ENCODE data around the gene KERA.

KERA gene, protein sequence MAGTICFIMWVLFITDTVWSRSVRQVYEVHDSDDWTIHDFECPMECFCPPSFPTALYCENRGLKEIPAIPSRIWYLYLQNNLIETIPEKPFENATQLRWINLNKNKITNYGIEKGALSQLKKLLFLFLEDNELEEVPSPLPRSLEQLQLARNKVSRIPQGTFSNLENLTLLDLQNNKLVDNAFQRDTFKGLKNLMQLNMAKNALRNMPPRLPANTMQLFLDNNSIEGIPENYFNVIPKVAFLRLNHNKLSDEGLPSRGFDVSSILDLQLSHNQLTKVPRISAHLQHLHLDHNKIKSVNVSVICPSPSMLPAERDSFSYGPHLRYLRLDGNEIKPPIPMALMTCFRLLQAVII

DNA sequence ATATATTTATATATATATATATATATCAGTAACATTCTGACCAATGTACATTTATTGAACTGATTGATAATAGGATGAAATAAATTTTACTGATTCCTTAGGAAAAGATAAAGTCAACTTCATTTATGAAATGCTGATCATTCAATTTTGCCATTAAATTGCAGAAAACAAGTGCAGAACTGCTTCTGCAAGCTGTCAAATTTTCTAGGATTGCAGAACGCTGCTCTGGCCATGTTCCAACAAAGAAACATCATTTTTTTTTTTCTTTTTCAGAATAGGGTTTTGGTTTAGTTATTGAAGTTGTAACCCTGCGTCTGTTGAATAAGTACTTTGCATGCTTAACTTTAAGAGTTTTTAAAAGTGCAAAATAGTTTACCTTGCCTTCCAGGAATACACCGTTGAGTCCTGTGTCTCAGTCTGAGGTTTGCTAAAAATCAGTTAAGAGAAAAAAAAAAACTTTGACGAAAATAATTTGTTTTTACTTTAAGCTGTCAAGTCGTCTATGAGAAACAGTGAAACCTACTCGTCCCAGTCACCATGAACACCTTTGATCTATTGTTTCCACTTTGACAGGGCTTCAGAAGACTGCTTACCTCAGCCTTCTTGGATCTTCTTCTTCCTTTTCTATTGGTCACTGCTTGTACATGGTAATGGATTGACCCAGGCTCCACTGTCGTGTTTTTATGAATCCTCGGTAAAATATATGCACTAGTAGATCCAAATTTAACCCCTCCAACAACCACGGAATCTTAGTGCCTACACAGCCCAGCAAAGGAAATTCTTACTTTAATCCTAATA lies at the start of gene KERA:
TSS of gene KERA (minus strand) at position 657 of the 798 bp plus-strand sequence. CDS start 1,743 bp downstream, outside the sequence.
- Mint-ChIP-seq H3K4me3 (no peak within 1 kb of the TSS), H3K27ac (no peak within 1 kb of the TSS), H3K9me3 (no peaks in the 10 kb centered on the region), H3K4me1 (ENCODE audit: low read depth) (no peaks in the 10 kb centered on the region), H3K27me3 (ENCODE audit: low read depth) (no peaks in the 10 kb centered on the region), H3K36me3 (ENCODE audit: low read depth) (no peaks in the 10 kb centered on the region)
- DNase-seq (ENCODE audit: low spot score), result no peak

DNA sequence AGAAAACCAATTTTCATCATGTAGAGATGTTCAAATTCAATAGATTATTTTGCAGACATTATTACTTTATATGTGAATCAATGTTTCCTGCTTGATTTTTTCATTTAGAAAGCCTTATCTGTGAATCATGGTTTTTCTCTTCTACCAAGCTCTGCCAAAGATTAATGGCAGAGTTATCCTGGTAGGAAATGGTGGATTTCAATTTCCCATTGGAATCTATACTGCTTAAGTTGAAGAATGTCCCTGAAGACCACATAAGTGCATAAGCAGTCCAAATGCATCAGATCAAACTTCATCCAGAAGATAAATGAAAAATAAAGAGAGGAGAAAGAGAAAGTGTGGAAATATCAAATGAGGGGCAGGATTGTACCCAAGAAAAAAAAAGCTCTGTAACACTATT lies 48.5 kb upstream of the KERA start:
- H3K4me3 Mint-ChIP-seq, result no peak overlapping the region
- H3K36me3 Mint-ChIP-seq (ENCODE audit: low read depth), result no peaks in the 10 kb centered on the region
- H3K27ac Mint-ChIP-seq, result no peak overlapping the region
- no peaks in the 10 kb centered on the region for H3K9me3 Mint-ChIP-seq
- no peak for DNase-seq (ENCODE audit: low spot score)
- no peaks in the 10 kb centered on the region for H3K4me1 Mint-ChIP-seq (ENCODE audit: low read depth)
- no peaks in the 10 kb centered on the region for H3K27me3 Mint-ChIP-seq (ENCODE audit: low read depth)

DNA sequence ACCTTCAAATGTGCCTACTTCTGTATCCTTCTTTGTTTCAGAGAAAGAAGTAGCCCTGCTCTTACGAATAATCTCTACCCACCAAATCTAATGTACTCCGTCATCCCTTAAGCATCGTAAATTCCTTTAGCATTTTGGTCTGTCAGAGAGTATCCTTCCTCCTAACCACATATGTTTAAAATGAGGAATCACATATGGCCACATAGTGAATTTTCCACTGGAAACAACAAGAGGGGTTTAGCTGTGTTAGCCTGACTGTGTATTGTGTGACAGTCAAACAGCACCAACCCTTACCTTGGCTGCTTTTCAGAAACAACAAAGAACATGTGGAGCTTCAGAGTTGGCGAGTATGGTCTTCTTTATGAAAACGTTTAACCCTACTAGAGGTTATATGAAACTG lies 48.0 kb upstream of the KERA start:
- Mint-ChIP-seq H3K4me3 (no peak overlapping the region), H3K4me1 (ENCODE audit: low read depth) (no peaks in the 10 kb centered on the region), H3K27me3 (ENCODE audit: low read depth) (no peaks in the 10 kb centered on the region), H3K36me3 (ENCODE audit: low read depth) (no peaks in the 10 kb centered on the region), H3K27ac (no peak overlapping the region), H3K9me3 (no peaks in the 10 kb centered on the region)
- no peak for DNase-seq (ENCODE audit: low spot score)

DNA sequence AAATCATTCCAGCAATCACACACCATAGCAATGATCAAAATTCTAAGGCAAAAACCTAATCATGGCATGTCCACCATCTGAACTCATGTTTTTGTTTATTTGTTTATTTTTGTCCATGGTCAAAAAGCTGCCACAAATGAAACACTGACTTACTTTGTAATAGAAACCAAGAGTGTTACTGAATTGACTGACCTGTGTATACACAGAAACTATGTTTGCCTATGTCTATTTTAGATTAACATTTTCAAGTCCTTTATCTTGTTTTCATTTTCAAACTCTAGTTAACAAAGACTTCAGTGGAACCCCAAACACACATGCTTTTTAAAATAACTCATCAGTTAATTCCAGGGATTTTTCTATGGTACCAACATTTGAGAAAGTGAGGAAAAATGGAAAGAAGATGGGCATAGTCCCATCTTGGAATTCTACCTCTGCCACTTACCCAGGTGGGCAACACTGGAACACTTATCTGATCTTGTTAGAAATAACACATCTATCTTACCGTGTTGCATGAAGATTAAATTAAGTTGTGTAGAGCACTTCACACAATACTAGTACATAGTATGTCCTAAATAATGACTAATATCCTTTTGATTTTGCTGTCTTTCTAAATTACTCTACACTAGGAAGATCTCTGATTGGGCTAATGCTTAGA lies 47.1 kb upstream of the KERA start:
- no peak overlapping the region for H3K4me3 Mint-ChIP-seq
- H3K27me3 Mint-ChIP-seq (ENCODE audit: low read depth), result no peaks in the 10 kb centered on the region
- H3K36me3 Mint-ChIP-seq (ENCODE audit: low read depth), result no peaks in the 10 kb centered on the region
- no peaks in the 10 kb centered on the region for H3K9me3 Mint-ChIP-seq
- H3K4me1 Mint-ChIP-seq (ENCODE audit: low read depth), result no peaks in the 10 kb centered on the region
- DNase-seq (ENCODE audit: low spot score), result no peak
- H3K27ac Mint-ChIP-seq, result no peak overlapping the region

DNA sequence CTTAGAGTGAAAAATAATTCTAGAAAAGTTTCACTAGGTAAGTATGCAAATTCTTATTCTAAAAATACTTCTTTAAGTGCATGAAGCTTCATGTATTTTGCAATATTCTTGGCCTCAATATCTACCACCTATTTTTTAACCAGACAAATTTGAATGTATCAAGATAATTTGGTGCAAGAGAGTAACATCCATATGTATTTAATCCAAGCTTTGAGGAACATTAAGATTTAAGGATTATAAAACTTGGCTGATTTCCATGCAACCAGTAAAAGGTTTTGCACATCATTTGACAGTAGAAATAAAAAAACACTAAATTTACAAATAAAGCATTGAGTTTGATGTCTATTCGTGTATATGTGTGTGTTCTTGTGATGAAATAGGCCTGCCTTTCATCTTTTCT lies 45.8 kb upstream of the KERA start:
- Mint-ChIP-seq H3K27ac (no peak overlapping the region), H3K27me3 (ENCODE audit: low read depth) (no peaks in the 10 kb centered on the region), H3K36me3 (ENCODE audit: low read depth) (no peaks in the 10 kb centered on the region), H3K4me3 (no peak overlapping the region), H3K9me3 (no peaks in the 10 kb centered on the region), H3K4me1 (ENCODE audit: low read depth) (no peaks in the 10 kb centered on the region)
- no peak for DNase-seq (ENCODE audit: low spot score)

DNA sequence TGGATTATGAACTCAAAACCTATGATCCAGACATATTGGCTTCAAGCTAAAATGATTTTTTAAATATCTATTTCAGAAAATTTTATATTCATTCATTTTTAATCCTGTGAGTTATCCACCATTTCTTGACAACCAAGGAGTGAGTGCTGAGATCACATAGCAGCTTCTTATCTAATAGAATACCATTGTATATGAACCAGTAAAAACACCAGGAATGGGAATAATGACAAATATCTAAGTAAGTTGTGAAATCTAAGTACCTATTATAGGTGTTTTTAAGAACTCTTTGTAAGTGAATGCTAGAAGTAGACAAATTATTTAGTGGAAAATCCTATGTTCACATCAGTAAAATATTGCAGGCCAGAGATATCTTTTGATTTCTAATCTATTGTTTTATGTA lies 45.3 kb upstream of the KERA start:
- H3K27me3 Mint-ChIP-seq (ENCODE audit: low read depth), result no peaks in the 10 kb centered on the region
- H3K36me3 Mint-ChIP-seq (ENCODE audit: low read depth), result no peaks in the 10 kb centered on the region
- no peak for DNase-seq (ENCODE audit: low spot score)
- H3K4me1 Mint-ChIP-seq (ENCODE audit: low read depth), result no peaks in the 10 kb centered on the region
- H3K9me3 Mint-ChIP-seq, result no peaks in the 10 kb centered on the region
- no peak overlapping the region for H3K4me3 Mint-ChIP-seq
- no peak overlapping the region for H3K27ac Mint-ChIP-seq

DNA sequence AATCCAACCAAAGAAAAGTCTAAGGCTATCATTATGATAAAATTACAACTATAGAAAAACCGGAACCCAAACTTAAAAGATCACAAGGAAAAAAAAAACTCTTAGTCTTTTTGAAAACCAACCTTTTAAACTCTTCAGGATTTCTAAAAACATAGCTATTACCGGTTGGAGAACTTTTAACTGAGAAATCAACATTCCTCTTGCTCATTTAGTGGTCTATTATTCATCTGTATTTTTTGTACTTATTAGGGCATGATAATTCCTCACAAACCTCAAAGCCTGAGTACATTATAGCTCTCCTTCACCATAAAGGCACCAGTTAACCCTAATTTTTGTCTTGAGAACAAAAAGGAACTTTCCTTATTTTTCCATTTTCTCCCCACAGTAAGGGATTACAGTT lies 43.1 kb upstream of the KERA start:
- Mint-ChIP-seq H3K27ac (no peak overlapping the region), H3K36me3 (ENCODE audit: low read depth) (no peaks in the 10 kb centered on the region), H3K9me3 (no peaks in the 10 kb centered on the region), H3K4me1 (ENCODE audit: low read depth) (no peaks in the 10 kb centered on the region), H3K4me3 (no peak overlapping the region), H3K27me3 (ENCODE audit: low read depth) (no peaks in the 10 kb centered on the region)
- no peak for DNase-seq (ENCODE audit: low spot score)

DNA sequence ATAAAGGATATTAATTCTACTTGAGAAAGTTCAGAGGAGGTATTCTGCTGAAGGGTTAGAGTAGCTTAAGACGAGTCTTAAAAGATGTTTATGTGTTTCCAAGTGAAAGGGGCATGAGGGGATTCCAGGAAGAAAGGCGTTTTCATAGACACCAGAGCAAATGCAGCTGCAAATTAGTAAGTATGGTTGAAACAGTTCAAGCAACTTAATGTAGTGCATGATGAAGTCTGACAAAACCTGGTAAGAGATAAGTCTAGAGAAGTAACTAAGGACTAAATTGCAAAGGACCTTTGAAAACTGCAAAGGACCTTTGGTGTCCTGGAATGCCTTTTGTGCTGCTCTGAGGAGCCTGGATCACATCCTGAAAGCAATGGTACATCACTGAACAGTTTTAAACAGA lies 42.0 kb upstream of the KERA start:
- Mint-ChIP-seq H3K4me1 (ENCODE audit: low read depth) (no peaks in the 10 kb centered on the region), H3K27ac (no peak overlapping the region), H3K27me3 (ENCODE audit: low read depth) (no peaks in the 10 kb centered on the region), H3K4me3 (no peak overlapping the region), H3K36me3 (ENCODE audit: low read depth) (no peaks in the 10 kb centered on the region), H3K9me3 (no peaks in the 10 kb centered on the region)
- DNase-seq (ENCODE audit: low spot score), result no peak

DNA sequence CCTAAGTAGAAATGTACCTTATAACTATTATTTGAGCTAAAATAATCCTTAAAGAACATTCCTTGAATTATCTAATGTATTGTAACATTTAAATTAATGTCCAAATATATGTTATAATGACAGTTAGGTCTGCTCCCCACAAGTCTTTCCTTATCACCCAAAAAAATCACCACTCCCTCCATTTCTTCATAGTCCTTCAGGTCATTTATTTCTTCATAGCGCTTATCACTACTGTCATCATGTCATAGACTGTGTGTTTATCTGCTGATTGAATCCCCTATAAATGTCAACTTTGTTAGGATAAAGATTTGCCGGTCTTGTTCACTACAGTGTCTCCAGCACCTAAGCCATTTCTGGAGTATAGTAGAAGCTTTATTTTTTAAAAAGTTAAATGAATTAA lies 41.5 kb upstream of the KERA start:
- Mint-ChIP-seq H3K4me1 (ENCODE audit: low read depth) (peaks cover under 1% of the 10 kb centered on the region), H3K27me3 (ENCODE audit: low read depth) (no peaks in the 10 kb centered on the region), H3K4me3 (no peak overlapping the region), H3K36me3 (ENCODE audit: low read depth) (no peaks in the 10 kb centered on the region), H3K27ac (no peak overlapping the region), H3K9me3 (no peaks in the 10 kb centered on the region)
- no peak for DNase-seq (ENCODE audit: low spot score)

DNA sequence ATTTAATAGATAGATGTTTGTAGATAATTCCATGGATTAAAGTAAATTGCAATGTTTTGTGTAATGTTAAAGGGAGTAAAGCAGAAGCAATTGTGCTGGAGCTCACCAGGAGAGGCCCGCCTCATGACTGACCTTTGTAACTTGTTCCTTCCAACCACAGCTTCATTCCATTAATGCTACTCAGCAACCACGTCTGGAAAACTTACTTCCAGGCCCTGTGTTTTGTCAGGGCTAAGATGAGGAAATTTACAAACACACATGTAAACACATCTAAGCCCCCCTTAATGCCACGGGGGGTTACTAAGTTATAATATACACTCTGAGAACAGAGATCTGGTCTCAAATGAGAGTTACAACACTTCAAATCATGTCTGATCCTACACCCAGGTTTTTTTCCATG lies 41.1 kb upstream of the KERA start:
- Mint-ChIP-seq H3K9me3 (no peaks in the 10 kb centered on the region), H3K27ac (no peak overlapping the region), H3K27me3 (ENCODE audit: low read depth) (no peaks in the 10 kb centered on the region), H3K36me3 (ENCODE audit: low read depth) (no peaks in the 10 kb centered on the region), H3K4me3 (no peak overlapping the region), H3K4me1 (ENCODE audit: low read depth) (peaks cover 1% of the 10 kb centered on the region)
- DNase-seq (ENCODE audit: low spot score), result no peak

DNA sequence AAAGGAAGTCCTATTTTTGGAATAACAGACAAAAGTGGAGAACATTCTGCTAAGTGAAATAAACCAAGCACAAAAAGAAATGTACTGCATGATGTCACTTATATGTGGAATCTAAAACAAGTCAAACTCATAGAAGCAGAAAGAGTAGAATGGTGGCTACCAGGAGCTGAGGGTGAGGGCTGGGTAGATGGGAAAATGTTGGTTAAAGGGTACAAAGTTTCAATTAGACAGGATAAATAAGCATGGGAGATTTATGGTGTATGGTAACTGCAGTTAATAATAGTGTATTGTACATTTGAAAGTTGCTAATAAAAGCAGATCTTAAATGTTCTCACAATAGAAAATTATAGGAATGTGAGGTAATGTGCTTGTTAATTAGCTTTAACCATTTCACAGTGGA lies 40.6 kb upstream of the KERA start:
- no peaks in the 10 kb centered on the region for H3K36me3 Mint-ChIP-seq (ENCODE audit: low read depth)
- no peak for DNase-seq (ENCODE audit: low spot score)
- H3K9me3 Mint-ChIP-seq, result no peaks in the 10 kb centered on the region
- no peak overlapping the region for H3K27ac Mint-ChIP-seq
- no peak overlapping the region for H3K4me3 Mint-ChIP-seq
- H3K4me1 Mint-ChIP-seq (ENCODE audit: low read depth), result peaks cover 1% of the 10 kb centered on the region
- no peaks in the 10 kb centered on the region for H3K27me3 Mint-ChIP-seq (ENCODE audit: low read depth)

DNA sequence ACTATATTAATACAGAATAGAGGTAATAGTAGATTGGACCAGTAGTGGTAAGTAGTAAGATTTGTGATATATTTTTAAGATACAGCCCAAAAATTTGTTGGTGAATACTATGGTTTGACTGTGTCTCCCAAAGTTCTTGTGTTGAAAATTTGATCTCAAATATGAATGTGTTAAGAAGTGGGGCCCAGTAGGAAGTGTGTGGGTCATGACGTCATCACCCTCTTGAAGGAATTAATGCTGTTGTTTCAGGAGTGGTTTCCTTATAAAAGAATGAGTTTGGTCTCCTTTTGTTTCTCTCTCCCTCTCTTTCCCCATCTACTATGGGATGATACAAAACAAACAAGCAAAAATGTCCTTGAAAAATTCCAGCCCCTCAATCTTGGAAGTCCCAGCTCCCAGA lies 37.1 kb upstream of the KERA start:
- Mint-ChIP-seq H3K27me3 (ENCODE audit: low read depth) (no peaks in the 10 kb centered on the region), H3K4me3 (no peak overlapping the region), H3K36me3 (ENCODE audit: low read depth) (no peaks in the 10 kb centered on the region), H3K27ac (no peak overlapping the region), H3K9me3 (peaks cover 14% of the 10 kb centered on the region), H3K4me1 (ENCODE audit: low read depth) (peaks cover 1% of the 10 kb centered on the region)
- DNase-seq (ENCODE audit: low spot score), result no peak

DNA sequence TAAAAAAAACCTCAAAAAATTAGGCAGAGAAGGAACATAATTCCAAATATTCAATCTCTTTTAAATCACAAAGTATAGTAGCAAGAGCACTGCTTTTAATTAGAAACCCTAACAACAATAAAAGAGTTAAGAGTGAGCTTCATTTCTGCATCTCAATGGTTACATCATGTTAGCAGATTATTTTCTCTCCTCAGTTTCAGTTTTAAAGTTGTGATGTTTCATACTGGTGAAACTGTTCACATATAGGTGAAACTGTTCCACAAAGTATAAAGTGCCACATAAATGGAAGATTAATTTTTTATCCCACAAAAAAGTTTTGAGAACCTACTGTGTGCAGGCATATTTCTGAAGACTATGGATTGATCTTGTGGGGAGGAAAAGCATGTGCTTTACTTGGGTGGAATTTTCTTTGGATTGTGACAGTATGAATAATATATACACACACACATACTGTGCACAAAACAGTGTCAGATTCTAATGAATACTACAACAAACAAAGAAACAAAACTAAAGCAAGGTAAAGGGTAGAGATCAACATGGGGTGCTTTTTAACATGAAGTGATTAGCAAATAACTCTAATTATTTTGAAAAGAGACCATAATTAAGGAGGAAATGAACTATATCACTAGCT lies 36.3 kb upstream of the KERA start:
- peaks cover 22% of the 10 kb centered on the region for H3K9me3 Mint-ChIP-seq
- H3K4me1 Mint-ChIP-seq (ENCODE audit: low read depth), result peaks cover 1% of the 10 kb centered on the region
- no peak overlapping the region for H3K27ac Mint-ChIP-seq
- no peaks in the 10 kb centered on the region for H3K36me3 Mint-ChIP-seq (ENCODE audit: low read depth)
- no peak for DNase-seq (ENCODE audit: low spot score)
- H3K4me3 Mint-ChIP-seq, result no peak overlapping the region
- no peaks in the 10 kb centered on the region for H3K27me3 Mint-ChIP-seq (ENCODE audit: low read depth)

DNA sequence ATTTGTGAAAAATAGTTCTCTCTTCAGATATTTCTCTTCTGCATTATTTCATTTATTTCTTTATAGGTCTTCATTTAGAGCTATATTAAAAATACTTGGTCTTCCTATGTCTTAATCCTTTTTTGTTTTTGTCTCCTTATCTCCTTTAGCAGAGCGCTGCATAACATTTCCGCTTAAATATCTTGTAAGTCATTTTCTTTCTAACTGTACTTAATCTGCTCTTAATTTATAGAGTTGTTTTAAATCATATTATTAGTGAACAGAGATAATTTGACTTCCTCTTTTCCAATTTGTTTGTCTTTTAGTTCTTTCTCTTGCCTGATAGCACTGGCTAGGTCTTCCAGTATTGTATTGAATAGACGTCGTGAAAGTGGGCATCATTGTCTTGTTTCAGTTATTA lies 35.5 kb upstream of the KERA start:
- Mint-ChIP-seq H3K4me3 (no peak overlapping the region), H3K4me1 (ENCODE audit: low read depth) (peaks cover 1% of the 10 kb centered on the region), H3K27ac (no peak overlapping the region), H3K27me3 (ENCODE audit: low read depth) (no peaks in the 10 kb centered on the region), H3K9me3 (peaks cover 30% of the 10 kb centered on the region), H3K36me3 (ENCODE audit: low read depth) (no peaks in the 10 kb centered on the region)
- no peak for DNase-seq (ENCODE audit: low spot score)

Measured in T-helper 2 cell treated with Interferon-gamma antibody and Interleukin-4, amounts not matched to agents 5 μg/mL and 100 μg/mL, for 36 hours (primary cell).